ENCODE measurements around the gene MYH9.

DNA sequence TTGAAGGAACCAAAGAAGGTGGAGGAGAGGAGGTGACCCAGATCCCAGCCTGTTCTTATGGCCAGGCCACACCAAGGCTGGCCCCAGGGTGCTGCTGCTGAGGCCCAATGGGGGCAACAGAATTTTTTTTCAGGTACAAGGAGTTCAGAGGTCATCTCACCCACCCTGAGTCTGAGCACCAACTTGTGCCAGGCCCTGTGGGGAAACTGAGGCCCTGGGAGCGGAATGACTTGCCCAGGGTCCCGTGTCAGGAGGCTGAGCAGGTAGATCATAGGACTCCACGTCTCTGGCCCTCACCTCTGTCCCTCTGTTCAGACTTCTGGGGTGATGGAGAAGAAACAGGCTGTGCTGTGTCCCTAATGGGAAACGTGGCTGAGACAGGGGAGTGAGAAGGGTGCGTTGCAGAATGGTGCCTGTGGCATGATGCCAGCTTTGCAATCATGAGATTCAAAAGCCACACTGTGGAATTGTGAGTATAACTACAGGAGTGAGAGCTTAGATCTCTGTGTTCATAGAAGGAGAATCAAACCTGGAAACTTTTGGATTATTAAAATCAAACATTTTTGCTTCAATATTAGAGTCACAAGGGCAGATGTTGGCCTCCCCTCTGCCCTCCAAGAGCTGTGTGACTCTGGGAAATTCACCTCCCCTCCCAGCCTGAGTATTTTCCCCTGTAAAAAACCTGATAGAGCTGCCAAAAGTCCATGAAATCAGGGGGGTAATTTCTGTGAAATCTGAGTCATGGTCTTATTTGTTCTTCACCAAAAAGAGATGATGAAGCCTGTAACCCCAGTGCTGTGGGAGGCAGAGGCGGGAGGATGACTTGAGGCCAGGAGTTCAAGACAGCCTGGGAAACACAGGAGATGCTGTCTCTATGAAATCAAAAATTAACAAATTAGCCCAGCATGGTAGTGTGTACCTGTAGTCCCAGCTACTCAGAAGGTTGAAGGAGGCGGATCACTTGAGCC lies 134.0 kb downstream of the MYH9 start:
- TF ChIP-seq POLR2A (IDR thresholded peaks at IDR 0.05): no peak
- no peak for TF ChIP-seq CTCF (IDR thresholded peaks at IDR 0.05)
